Heart right ventricle (tissue), 16 donors: Measurements from ENCODE around the gene NXN. TPM values are rescaled to one million over a fixed set of nuclear protein-coding genes. Genes with fewer than 3 reads are reported as not detected.

Experiments
- ATAC-seq, 8 donors: fragments of 200-7000 bp; cut with Tn5 transposase; one replicate each; pipeline ENCODE4 v1.9.1; 2020; ENCODE audit warnings: mild to moderate bottlenecking in 8 of 8, moderate library complexity in 8 of 8, moderate number of reproducible peaks in 1 of 8
- DNase-seq, 2 donors: peaks; one replicate each; pipeline ENCODE4 v3.0.0-alpha.2; 2020
- H3K27ac ChIP-seq, 10 donors: fragments of 200-600 bp; sonication (generic) in 2 of 10; one replicate each; pipeline versions ENCODE4 v1.5.0 to v1.8.0; 2020 to 2022; ENCODE audit warnings: mild to moderate bottlenecking in 3 of 10
- H3K27me3 ChIP-seq, 7 donors: fragments of 200-600 bp; one replicate each; pipeline ENCODE4 v1.8.0; 2021 to 2022; ENCODE audit warnings: mild to moderate bottlenecking in 2 of 7
- H3K36me3 ChIP-seq, 9 donors: fragments of 200-600 bp; sonication (generic) in 1 of 9; one replicate each; pipeline versions ENCODE4 v1.5.0 to v1.8.0; 2020 to 2022; ENCODE audit warnings: mild to moderate bottlenecking in 2 of 9
- H3K4me1 ChIP-seq, 9 donors: fragments of 200-600 bp; sonication (generic) in 1 of 9; one replicate each; pipeline versions ENCODE4 v1.5.0 to v1.8.0; 2020 to 2022; ENCODE audit warnings: mild to moderate bottlenecking in 4 of 9
- H3K4me3 ChIP-seq, 10 donors: fragments of 200-600 bp; sonication (generic) in 2 of 10; one replicate each; pipeline versions ENCODE4 v1.5.0 to v1.8.0; 2020 to 2022; ENCODE audit warnings: mild to moderate bottlenecking in 7 of 10, moderate library complexity in 2 of 10
- H3K9me3 ChIP-seq, 11 donors: fragments of 200-600 bp in 10 of 11; sonication (generic) in 2 of 11; one replicate each; pipeline versions ENCODE4 v1.5.0 to v1.8.0; 2013 to 2022; ENCODE audit warnings: mild to moderate bottlenecking in 2 of 11, control low read depth in 1 of 11, moderate library complexity in 1 of 11
- CTCF ChIP-seq, 9 donors: fragments of 200-600 bp; sonication (generic) in 2 of 9; IDR thresholded peaks; one replicate each; pipeline versions ENCODE4 v1.5.0 to v1.8.0; 2021 to 2022; ENCODE audit warnings: antibody characterized with exemption in 9 of 9, mild to moderate bottlenecking in 5 of 9, moderate library complexity in 1 of 9
- WGBS, 2 donors: extraction: QIAGEN DNeasy Blood & Tissue Kit; methylation state at CpG; one replicate each; pipeline ENCODE4 v1.1.7; 2013; ENCODE audit warnings: inconsistent platforms in 1 of 2; 5-methylcytosine and 5-hydroxymethylcytosine counted together
- intact Hi-C, 10 donors: fragments of 100-400 bp; cut with DNase I; formaldehyde crosslinking; loops; one replicate each; pipeline versions ENCODE4 v1.11.1 to v1.14.2; 2022
- polyA plus RNA-seq, 2 donors: library from polyadenylated mRNA; stranded (reverse); fragments of 200-250 nt; gene quantifications; one replicate each; pipeline ENCODE4 v1.2.3, GENCODE V29; 2013
- total RNA-seq, 10 donors: library from RNA; stranded (reverse); fragmentation: NEBNext Ultra II Directional in 3 of 10; extraction: Animal tissue kit (Norgen Biotek cat#: 25700) in 3 of 10; gene quantifications; one replicate each; pipeline versions ENCODE4 v1.2.1 to v1.2.4, GENCODE V29; 2021 to 2023
- donor health status: Arrhythmogenic right ventricular cardiomyopathy.
- donor health status: ischemic (EF 13 %, LVEDD 7.1; RV severe dilation, severe dysfunction).
- donor health status: healthy with polysubstance abuse.
- donor health status: DM: no; HTN: yes; CAD: no.
- donor health status: DM: no; HTN: no; CAD: no.
- donor health status: ischemic (EF 25% LVEDD 6.9; RV normal size, moderate dysfunction).
- donor health status: ischemic (EF 25% LVEDD 5.7; RV mildly dilated, moderate dysfunction).
- donor health status: healthy.
- donor health status: DM: yes; HTN: yes; CAD: no.
- donor health status: Ischemic cardiomyopathy.
- donor health status: ischemic (EF 35%, LVEDD 5.7; RV mildly dilated, moderate dysfunction).
- donor health status: nonischemic (EF 11% LVEDD 7.7; RV severe dilation, severe dysfunction).
- donor health status: DM: yes; HTN: yes; CAD: no.
- donor health status: PGD.
- donor health status: ischemic (EF 29% LVEDD 5.4; RV normal size, mild dysfunction).
- donor health status: nonischemic (EF 23%, LVEDD 6.1; RV moderate dilation, normal function).

The NXN gene
- total and polyA plus RNA-seq, 12 donors = 9.9 to 24.4 (median 15.9) TPM

- Histone ChIP-seq H3K27me3 (no peaks in the 10 kb centered on the region), H3K27ac (no peak overlapping the region), H3K36me3 (peaks cover 0 to 42% (median 0%) of the 10 kb centered on the region in 9 donors), H3K9me3 (no peaks in the 10 kb centered on the region), H3K4me1 (peaks cover 0 to 15% (median 2%) of the 10 kb centered on the region in 9 donors), H3K4me3 (no peak overlapping the region)
- TF ChIP-seq CTCF (IDR thresholded peaks at IDR 0.05) = no peak
- intact Hi-C loops = loop anchor here in 1 of 10 donors (10.0 kb wide), 1 partner anchor 74 kb away; no protein-coding TSS in a partner anchor
- ATAC-seq (no peak), DNase-seq (no peak)
- 91 to 93% methylated on average over 39 of the region's 39 CpGs for WGBS, 2 donors
Measured at GRCh38 chr17:800446-801242, 178.9 kb downstream of the NXN start.

DNA sequence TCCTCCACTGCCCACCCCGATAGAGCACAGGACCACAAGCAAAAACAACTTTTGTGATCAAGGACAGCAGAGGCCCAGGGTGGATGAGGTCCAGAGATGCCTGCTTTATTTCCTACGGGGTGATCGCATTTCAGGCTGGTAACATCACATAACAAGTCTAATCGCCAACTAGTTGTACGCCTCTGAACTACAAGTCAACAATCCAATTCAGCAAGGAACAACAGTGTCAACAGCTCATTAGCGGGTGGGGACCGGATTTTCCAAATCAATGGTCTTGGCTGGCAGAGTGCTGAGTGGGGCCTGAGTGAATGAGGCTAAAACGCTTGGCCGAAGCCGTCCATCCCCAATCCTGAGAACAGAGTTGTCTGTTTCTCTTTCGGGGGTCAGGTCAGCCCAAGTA lies 180.3 kb downstream of the NXN start:
- H3K27me3 ChIP-seq = no peaks in the 10 kb centered on the region
- no peak for ATAC-seq
- H3K4me1 ChIP-seq = peaks cover 0 to 28% (median 15%) of the 10 kb centered on the region in 9 donors
- no peak for TF ChIP-seq CTCF (IDR thresholded peaks at IDR 0.05)
- H3K4me3 ChIP-seq = no peak overlapping the region
- intact Hi-C loops = loop anchor here in 9 of 10 donors (5.0 to 10.0 kb wide), 7 partner anchors 46 to 258 kb away; no protein-coding TSS in a partner anchor
- peaks cover 0 to 42% (median 0%) of the 10 kb centered on the region in 9 donors for H3K36me3 ChIP-seq
- no peaks in the 10 kb centered on the region for H3K9me3 ChIP-seq
- H3K27ac ChIP-seq = no peak overlapping the region
- 88 to 91% methylated on average over 11 of the region's 11 CpGs for WGBS, 2 donors
- no peak for DNase-seq

DNA sequence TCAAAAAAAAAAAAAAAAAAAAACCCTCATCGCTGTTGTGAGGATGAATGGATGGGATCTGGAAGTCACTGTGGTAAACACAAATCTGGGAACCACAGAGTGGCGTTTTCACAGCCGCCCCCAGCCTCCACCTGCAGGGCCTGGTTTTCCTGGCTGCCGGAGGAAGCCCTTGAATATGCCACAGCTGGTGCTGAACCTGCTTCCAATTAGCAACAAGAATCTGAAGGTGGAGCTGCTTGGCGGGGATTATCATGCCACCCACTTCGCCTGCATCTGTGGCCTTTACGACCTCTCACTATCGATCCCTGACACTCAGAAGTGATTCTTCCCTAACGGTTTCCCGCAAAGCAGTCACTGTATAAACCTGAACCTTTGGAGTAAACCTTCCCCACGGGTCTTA lies 181.3 kb downstream of the NXN start:
- Histone ChIP-seq H3K27ac (no peak overlapping the region), H3K4me3 (no peak overlapping the region), H3K36me3 (peaks cover 0 to 34% (median 0%) of the 10 kb centered on the region in 9 donors), H3K4me1 (peaks cover 0 to 33% (median 15%) of the 10 kb centered on the region in 9 donors), H3K9me3 (no peaks in the 10 kb centered on the region), H3K27me3 (no peaks in the 10 kb centered on the region)
- 87 to 92% methylated on average over 11 of the region's 11 CpGs for WGBS, 2 donors
- intact Hi-C loops = loop anchor here in 9 of 10 donors (5.0 to 10.0 kb wide), 7 partner anchors 47 to 259 kb away; no protein-coding TSS in a partner anchor
- no peak for ATAC-seq
- DNase-seq = no peak
- no peak for TF ChIP-seq CTCF (IDR thresholded peaks at IDR 0.05)

DNA sequence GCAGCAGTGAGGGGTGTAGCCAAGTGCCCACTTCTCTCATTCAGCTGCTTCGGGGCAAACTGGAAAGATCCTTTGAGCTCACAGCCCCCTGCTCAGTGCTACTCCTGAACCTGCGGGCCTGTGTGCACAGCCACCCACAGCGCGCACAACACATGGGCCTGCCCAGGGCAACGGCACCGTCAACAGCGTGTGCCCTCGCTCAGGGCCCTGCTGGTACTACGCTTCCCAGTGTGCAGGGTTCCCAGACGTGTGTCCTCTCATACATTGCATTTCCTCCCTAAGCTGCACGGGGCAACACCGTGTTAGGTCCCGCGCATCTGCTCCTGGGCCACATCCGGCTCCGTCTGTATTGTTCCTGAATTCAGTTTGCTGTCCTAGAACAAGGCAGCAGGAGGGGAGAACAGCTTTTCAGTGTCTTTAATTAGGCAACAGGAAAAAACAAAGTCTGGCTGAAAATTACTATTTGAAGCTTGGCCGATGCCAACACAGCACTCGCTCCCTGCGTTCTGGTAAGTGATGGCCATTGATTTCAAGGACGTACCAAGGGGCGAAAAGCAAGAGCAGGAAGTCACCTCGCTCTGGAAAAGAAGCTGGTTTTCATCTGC lies 182.2 kb downstream of the NXN start:
- Histone ChIP-seq H3K36me3 (peaks cover 0 to 34% (median under 1%) of the 10 kb centered on the region in 9 donors), H3K9me3 (no peaks in the 10 kb centered on the region), H3K4me1 (peaks cover 0 to 33% (median 15%) of the 10 kb centered on the region in 9 donors), H3K27ac (peak overlapping the region in 3 of 10 donors; percentile 26 to 53 (median 27)), H3K27me3 (no peaks in the 10 kb centered on the region), H3K4me3 (no peak overlapping the region)
- DNase-seq (no peak), ATAC-seq (peak in 2 of 8 donors; percentile 3 to 16)
- no peak for TF ChIP-seq CTCF (IDR thresholded peaks at IDR 0.05)
- 77 to 85% methylated on average over 22 of the region's 22 CpGs for WGBS, 2 donors
- intact Hi-C loops = loop anchor here in 9 of 10 donors (5.0 to 10.0 kb wide), 7 partner anchors 47 to 260 kb away; no protein-coding TSS in a partner anchor
